Stimulated activated CD8-positive, alpha-beta memory T cell treated with anti-CD3 and anti-CD28 coated beads, Interleukin-4, amount 100 ng/mL, for 4 hours (primary cell): ENCODE results near the gene SLC6A6.

Source experiments
- DNase-seq, 2 donors: peaks; one replicate each; pipeline ENCODE4 v3.0.0-alpha.2; 2020; ENCODE audit warnings: low read depth in 2 of 2, low spot score in 1 of 2

SLC6A6 gene

GRCh38 chr3:14451844-14452739 is 49.7 kb downstream of the SLC6A6 start:
- DNase-seq, result no peak

- no peak for DNase-seq
Observed at GRCh38 chr3:14452740-14453710, 50.6 kb downstream of the SLC6A6 start.

DNA sequence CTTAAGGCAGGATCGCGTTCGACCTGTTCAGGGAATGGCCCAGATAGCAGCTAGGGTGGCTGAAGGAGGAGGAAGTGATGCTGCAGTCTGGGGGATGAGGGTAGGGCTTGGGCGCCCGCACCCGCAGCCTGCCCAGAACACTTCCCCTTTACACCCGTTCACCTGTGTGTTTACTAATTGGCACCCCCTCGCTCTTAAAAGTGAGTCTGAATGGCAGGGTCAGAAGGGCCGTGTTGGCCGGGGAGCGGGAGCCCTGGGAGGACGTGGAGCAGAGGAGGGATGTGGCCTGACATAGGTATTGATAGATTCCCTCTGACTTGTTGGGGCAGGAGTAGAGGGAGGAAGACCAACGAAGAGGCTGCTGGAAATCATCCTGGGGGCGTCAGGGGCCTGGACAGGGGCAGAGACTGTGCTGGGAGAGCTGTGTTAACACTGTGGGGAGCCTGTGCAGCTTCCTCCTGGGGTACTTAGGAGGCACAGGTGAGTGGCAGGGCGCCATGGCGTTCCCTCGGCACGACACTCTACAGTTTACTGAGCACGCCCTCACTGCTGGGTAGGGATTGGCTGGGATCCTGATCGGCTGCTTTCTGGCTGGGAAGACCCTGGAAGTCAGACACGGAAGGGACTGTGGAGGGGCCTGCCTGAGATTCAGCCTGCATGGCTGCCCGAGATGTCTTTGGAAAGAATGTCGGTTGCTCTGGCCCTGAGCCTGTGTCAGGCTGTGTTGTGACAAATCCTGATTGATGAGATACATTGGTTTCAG is 51.7 kb downstream of the SLC6A6 start:
- DNase-seq, result no peak

GRCh38 chr3:14454639-14455310 is 52.4 kb downstream of the SLC6A6 start:
- no peak for DNase-seq

- DNase-seq, result no peak
Observed at GRCh38 chr3:14455571-14456317, 53.3 kb downstream of the SLC6A6 start.

DNA sequence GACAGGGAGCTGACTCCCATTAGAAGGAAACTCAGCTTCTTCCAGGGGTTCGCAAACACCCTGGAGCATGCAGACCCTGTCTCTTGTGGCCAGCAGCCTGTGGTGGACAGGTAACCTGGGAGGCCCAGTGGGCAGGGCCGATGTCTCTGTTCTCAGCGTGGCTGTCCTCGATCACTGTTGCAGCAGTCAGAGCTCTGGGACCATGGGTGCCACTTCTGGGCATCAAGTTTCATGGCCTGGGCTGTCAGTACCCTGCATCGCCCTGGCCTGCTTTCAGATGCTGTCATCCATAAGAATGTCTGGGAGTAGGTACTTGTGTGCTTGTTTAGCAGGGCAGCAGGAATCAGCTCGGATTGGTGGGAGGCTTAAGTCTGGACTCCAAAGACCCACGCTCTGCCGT is 54.4 kb downstream of the SLC6A6 start:
- DNase-seq, result no peak

- no peak for DNase-seq
Observed at GRCh38 chr3:14457481-14457880, 55.1 kb downstream of the SLC6A6 start.

DNA sequence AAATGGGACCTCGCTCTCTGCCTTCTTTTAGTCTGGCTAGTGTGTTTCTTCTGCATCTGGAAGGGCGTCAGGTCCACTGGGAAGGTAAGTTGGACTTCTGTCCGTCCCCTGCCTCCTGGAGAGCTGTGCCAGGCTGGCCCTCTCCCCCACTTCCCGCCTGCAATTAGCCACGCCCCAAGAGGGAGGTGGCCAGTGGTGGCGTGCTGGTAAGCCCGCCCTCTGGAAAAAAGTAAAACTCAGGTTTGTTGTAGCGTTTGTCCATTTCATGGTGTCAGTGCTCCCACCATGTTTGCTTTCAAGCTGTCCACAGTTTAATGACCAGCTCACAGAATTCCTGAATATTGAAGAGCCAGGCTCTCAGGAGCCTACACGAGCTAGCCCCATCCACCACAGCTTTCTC is 55.6 kb downstream of the SLC6A6 start:
- DNase-seq, result no peak

DNA sequence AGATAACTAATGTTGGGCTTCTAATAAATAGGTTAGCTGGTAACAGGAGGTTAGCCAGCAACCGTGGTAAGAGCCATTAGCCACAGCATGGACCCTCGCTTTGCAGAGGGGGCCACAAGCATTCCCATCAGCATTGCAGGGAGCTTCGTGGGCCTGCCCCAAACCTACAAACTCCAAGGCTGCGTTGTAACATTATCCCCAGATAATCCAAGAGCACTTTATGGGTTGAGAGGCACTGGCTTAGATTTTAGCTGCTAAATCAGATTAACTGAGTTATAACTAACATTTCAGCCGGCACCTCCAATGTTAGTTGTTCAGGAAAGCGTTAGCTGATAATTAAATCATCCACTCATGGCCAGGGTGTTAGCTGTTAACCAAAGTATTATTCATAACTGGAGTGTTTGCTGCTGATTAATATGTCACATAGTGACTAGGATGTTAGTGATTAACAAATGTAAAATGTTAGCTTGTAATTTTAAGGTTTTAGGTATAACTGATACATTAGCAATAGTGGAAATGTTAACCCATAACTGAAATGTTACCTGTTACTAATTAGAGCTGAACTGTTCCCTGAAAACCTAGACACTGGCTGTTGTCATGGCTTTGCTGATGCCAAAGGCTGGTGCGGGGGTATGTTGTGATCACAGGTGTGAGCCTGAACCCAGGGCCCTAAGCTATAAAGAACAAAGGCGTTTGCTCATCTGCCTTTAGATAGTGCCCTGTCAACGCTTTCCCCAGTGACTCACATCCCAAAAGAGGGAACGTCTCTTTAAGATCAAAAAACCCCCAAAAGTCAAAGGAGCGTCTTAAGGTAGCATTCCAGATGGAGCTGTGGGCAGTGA is 56.2 kb downstream of the SLC6A6 start:
- no peak for DNase-seq

- DNase-seq, result no peak
Observed at GRCh38 chr3:14459384-14459783, 57.0 kb downstream of the SLC6A6 start.

GRCh38 chr3:14459787-14460186 is 57.4 kb downstream of the SLC6A6 start:
- no peak for DNase-seq

- no peak for DNase-seq
Observed at GRCh38 chr3:14460342-14461005, 58.1 kb downstream of the SLC6A6 start.

DNA sequence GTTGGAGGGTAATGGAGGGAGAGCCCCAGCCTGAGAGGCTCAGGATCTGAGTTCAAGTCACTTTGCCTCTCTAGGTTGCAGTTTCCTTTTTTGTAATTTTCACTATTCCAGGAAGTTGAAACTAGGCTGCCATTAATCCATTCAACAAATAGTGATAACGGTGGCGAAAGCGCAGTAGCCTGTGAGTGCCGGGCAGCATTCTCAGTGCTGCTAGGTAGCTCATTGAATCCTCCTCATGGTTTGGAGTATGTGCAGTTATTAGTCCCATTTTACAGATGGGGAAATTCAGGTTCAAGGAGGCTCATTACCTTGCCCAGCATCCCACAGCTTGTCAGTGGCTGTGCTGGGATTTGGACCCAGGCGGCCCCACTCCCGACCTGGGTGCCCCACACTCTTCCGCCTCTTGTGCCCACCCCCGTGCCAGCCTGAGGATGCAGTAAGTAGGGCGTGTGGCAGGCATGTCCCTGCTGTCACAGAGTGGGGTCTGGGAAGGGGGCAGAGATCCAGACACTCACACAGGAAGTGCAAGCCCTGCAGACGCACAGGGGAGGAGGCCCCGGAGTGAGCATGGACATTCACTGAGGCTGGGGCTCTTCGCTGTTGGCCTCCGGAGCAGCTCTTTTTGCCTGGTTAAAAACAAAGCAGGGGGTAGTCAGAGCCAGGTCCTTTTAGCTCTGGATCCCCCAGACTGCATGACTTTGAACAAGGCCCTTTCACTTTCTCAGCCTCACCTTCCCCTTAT is 58.8 kb downstream of the SLC6A6 start:
- DNase-seq, result no peak

DNA sequence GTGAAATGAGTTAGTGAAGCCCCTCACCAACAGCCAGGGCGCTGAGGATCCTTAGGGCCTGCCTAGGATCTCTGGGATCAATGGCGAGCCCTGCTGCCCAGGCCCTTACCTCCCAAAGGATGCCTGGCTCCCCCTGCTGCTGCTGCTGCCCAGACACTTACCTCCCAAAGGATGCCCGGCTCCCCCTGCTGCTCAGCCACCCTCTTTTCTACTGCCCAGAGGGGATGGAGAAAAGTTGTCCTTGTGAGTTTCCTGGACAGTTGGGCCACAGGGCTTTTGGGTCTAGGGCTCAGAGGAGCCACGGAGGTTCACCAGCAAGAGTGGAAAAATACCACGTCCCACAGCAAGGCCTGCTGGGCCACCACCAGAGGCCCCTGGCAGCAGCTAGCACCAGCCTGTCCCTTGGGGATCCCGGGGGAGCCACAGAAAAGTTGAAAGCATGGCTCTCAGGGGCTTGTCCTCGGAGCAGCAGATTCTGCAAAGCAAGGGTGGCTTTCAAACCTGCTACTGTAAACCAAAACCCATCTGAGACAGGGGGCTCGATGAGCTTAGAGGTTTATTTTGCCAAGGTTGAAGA is 59.4 kb downstream of the SLC6A6 start:
- DNase-seq, result no peak

- DNase-seq, result no peak
Observed at GRCh38 chr3:14462738-14463137, 60.3 kb downstream of the SLC6A6 start.

DNA sequence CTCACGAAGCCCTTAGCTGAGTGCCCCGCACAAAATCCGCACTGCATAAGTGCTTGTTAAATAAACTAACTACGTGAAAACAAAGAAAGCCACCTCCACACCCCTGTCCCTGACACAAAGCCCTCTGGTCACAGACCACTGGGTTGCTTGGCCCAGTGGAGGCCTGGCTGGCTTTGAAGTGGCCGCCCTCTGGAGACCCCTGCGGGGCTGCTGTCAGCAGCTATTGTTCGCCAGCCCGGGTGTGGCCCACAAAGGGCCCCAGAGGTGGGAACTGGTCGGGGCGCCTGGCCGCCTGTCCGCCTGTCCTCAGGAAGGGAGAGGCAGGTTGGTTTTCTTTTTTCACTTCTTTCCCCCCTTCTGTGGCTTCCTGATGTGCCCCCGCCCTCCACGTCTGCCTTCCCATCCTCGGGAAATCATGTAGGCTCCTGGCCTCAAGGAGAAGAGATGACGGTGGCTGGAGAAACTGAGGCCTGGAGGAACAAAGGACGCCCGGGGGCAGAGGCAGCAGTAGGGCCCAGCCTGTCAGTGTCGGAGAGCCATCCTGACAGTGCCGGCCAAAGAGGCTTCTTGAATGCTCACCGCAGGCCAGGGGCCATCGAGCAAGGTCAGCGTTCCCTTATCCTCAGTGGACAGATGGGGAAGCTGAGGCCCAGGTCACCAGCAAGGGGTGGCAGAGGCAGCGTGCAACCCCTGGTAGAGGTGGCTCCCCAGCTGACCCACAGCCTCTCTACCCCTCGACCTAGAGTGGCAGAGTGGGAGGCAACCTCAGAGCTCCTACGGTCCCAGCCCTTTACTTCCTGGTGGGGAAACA is 61.1 kb downstream of the SLC6A6 start:
- DNase-seq, result no peak

- DNase-seq, result no peak
Observed at GRCh38 chr3:14464141-14464465, 61.7 kb downstream of the SLC6A6 start.
